EH (cell line): ENCODE measurements around the gene SF3B3.

Experiments
- DNase-seq: peaks from one replicate; pipeline ENCODE4 v3.0.0-alpha.2; 2015; ENCODE audit warnings: low read depth

The SF3B3 gene

GRCh38 chr16:70523743-70524398 is at the start of gene SF3B3:
Gene SF3B3 (plus strand): TSS chr16:70523816. CDS start chr16:70526657, 2,841 bp downstream.
- no peak for DNase-seq

GRCh38 chr16:70474320-70475053 is 49.1 kb upstream of the SF3B3 start:
- DNase-seq = no peak

- no peak for DNase-seq
Observed at GRCh38 chr16:70475054-70475871, 48.4 kb upstream of the SF3B3 start.

- DNase-seq = peak; percentile 87
Observed at GRCh38 chr16:70476272-70477020, 47.2 kb upstream of the SF3B3 start.

GRCh38 chr16:70478169-70478568 is 45.4 kb upstream of the SF3B3 start:
- DNase-seq = no peak

GRCh38 chr16:70478912-70479341 is 44.7 kb upstream of the SF3B3 start:
- DNase-seq = peak; percentile 24

GRCh38 chr16:70480127-70481105 is 43.2 kb upstream of the SF3B3 start:
- no peak for DNase-seq

GRCh38 chr16:70481929-70482536 is 41.6 kb upstream of the SF3B3 start:
- peak; percentile 83 for DNase-seq

GRCh38 chr16:70482624-70483023 is 41.0 kb upstream of the SF3B3 start:
- DNase-seq = peak; percentile 29

GRCh38 chr16:70483426-70483825 is 40.2 kb upstream of the SF3B3 start:
- no peak for DNase-seq

- DNase-seq = no peak
Observed at GRCh38 chr16:70484867-70485266, 38.7 kb upstream of the SF3B3 start.

- no peak for DNase-seq
Observed at GRCh38 chr16:70490261-70490660, 33.4 kb upstream of the SF3B3 start.

- no peak for DNase-seq
Observed at GRCh38 chr16:70493802-70494201, 29.8 kb upstream of the SF3B3 start.

GRCh38 chr16:70494202-70494770 is 29.3 kb upstream of the SF3B3 start:
- no peak for DNase-seq

GRCh38 chr16:70494777-70495176 is 28.8 kb upstream of the SF3B3 start:
- no peak for DNase-seq

GRCh38 chr16:70495425-70496182 is 28.0 kb upstream of the SF3B3 start:
- no peak for DNase-seq

GRCh38 chr16:70496513-70496912 is 27.1 kb upstream of the SF3B3 start:
- DNase-seq = no peak

- DNase-seq = peak; percentile 16
Observed at GRCh38 chr16:70508752-70509151, 14.9 kb upstream of the SF3B3 start.

- DNase-seq = no peak
Observed at GRCh38 chr16:70510216-70510615, 13.4 kb upstream of the SF3B3 start.
